GM12801 (cell line): Measurements from ENCODE around the gene PPP6R3.

Source experiments
- CTCF ChIP-seq: IDR thresholded peaks from one replicate; pipeline ENCODE4 v1.5.1; 2011; ENCODE audit warnings: control low read depth; ENCODE audit not compliant: insufficient read length; ENCODE audit errors: extremely low read depth

The PPP6R3 gene

DNA sequence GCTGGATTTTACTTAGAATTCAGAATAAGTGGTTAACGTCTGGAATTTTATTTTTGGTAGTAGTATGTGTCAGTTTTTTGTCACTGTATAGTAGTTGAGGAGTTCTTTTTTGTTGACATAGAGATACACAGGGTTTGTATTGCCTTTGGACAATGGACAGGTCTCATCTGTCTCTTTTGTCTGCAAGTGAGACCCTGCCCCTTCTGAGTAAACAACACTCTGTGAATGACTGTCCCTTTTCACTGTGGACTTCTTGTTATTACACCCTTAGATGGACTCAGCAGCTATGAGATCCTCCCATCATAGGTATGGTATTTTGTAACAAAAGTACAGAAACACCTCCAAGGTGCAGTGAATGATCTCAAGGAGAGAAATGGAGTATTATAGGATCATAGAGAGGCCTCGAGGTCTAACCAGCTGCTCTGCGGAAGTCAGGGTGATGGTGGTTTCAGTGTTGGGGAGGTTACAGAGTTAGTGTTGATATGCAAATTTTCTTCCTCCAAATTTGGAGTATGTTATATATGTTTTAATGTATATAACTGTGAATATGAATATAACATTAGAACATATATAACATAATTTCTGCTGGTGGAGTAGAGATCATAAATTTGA, 7.8 kb downstream of the PPP6R3 start:
- no peak for TF ChIP-seq CTCF

DNA sequence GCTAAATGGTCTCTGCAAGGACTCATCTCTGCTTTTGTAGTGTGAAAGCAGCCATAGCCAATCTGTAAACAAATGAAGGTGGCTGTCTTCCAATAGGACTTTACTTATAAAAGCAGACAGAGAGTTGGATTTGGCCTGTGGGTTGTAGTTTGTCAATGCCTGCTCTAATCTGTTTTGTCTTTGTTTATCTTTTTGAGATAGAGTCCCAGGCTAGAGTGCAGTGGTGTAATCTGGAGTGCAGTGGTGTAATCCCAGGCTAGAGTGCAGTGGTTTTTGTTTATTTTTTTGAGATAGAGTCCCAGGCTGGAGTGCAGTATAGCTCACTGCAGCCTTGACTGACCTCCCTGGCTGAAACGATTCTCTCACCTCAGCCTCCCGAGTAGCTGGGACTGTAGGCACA, 8.6 kb downstream of the PPP6R3 start:
- TF ChIP-seq CTCF = no peak

GRCh38 chr11:68469642-68470041, 9.1 kb downstream of the PPP6R3 start:
- TF ChIP-seq CTCF = no peak

DNA sequence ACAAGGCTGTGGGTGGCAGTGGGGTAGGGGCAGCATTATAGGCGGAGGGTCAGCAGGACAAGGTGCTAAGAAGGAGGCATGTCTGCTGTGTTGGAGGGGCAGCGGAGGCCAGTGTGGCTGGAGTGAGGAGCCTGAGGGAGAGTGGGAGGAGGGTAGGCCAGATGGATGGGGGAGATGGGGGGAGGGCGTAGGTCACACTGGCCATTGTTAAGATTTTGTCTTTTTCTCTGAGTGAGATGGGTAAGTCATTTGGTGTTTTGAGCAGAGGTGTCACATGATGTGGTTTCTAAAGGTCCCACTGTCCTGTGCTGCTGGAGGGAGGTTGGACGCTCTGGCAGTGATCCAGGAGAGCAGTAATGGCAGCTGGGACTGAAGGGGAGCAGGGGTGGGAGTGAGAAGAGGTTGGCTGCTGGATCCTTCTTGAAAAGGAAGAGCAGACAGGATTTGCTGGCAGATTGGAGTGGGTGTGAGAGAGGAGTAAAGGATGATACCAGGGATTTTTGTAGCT, 9.8 kb downstream of the PPP6R3 start:
- no peak for TF ChIP-seq CTCF

DNA sequence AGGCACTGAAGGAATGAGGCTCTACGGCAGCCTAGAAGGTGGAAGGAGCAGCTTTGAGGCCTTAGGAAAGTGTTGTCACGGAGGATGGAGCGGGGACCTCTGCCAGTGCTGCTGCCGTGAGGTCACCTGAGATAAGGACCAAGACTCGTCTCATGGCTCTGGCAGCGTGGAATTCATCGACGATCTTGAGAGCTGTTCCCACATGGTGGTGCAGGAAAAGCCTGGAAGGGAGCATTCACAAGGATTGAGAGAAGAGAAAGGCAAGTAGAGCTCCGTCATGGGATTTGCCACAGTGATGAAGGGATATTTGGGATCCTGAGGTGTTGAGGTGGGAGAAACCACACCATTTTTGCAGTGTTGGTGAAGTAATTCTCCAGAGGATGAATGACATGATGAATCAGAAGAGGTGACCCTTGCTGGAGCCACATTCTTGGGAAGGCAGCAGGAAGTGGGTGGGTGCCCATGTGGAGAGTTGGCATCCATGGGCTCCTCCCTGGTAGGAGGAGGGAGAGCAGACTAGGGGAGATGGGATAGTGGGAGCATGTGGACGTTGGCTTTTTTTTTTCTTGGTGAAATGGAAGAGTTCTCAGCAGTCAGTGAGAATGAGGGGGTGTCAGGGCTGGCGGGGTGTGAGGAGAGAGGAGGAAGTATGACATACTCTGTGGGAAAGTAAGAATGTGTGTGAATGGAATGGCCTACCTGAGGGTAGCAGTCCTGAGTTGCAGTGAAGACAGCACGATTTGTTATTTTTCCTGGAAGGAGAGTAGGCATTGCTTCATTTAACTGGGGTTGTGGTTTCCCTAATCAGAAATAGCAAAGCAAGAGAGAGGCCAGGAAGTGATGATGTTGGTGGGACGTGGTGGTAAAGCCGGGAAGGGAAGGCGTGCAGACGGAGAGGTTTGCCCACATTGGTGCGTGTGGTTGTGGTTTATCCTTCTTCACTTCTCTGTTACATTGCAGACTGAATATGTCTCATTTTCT, 11.1 kb downstream of the PPP6R3 start:
- TF ChIP-seq CTCF = no peak

DNA sequence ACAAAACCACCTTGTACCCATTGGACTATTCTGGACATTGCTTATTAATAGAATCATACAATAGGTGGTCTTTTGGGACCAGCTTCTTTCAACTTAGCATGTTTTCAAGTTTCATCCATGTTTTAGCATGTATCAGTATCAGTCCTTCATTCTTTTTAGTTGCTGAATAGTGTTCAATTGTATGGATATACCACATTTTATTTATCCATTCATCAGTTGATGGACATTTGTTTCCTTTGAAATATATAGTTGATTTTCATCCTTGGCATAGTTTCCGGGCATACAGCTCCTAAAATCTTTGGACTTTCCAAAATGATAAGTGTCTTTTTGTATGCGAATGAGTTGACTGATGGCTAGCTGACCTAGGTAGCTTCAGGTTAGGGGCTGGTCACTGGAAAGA, 12.2 kb downstream of the PPP6R3 start:
- no peak for TF ChIP-seq CTCF

- TF ChIP-seq CTCF = no peak
Observed at GRCh38 chr11:68473693-68474092, 13.1 kb downstream of the PPP6R3 start.
